SK-N-SH treated with all-trans-retinoic acid at 6 μM for 48 hours (cell line): ENCODE results near the gene CAPRIN2.

Source experiments
- ATAC-seq: fragments of 200-7000 bp; cut with Tn5 transposase; 3 replicates; pipeline ENCODE4 v1.9.1; 2020; ENCODE audit warnings: mild to moderate bottlenecking, moderate library complexity
- ARNTL ChIP-seq: fragments of 450-650 bp; formaldehyde crosslinking; IDR thresholded peaks from 2 replicates; pipeline ENCODE4 v1.5.0; 2020; ENCODE audit warnings: low read depth, mild to moderate bottlenecking, moderate library complexity, borderline replicate concordance
- BACH2 ChIP-seq: fragments of 250-450 bp; sonication (Bioruptor Pico); IDR thresholded peaks from 2 replicates; pipeline ENCODE4 v1.9.0; 2021; ENCODE audit warnings: mild to moderate bottlenecking, borderline replicate concordance
- CREB5 ChIP-seq: fragments of 250-450 bp; sonication (Bioruptor Pico); IDR thresholded peaks from 2 replicates; pipeline ENCODE4 v1.5.1; 2020; ENCODE audit warnings: low read depth, mild to moderate bottlenecking, moderate library complexity
- CSDC2 ChIP-seq: fragments of 250-450 bp; sonication (Bioruptor Pico); IDR thresholded peaks from 2 replicates; pipeline ENCODE4 v1.5.0; 2020; ENCODE audit warnings: mild to moderate bottlenecking, moderate library complexity
- CSRNP3 ChIP-seq: fragments of 250-450 bp; sonication (Bioruptor Pico); IDR thresholded peaks from 2 replicates; pipeline ENCODE4 v1.5.1; 2021; ENCODE audit warnings: mild to moderate bottlenecking, moderate library complexity
- GLIS3 ChIP-seq: fragments of 250-450 bp; sonication (Bioruptor Pico); IDR thresholded peaks from 2 replicates; pipeline ENCODE4 v1.5.0; 2020; ENCODE audit warnings: mild to moderate bottlenecking, moderate library complexity
- ISL1 ChIP-seq: fragments of 250-450 bp; sonication (Bioruptor Pico); IDR thresholded peaks from 2 replicates; pipeline ENCODE4 v2.1.2; 2022; ENCODE audit warnings: mild to moderate bottlenecking, moderate library complexity
- OSR1 ChIP-seq: fragments of 250-450 bp; sonication (Bioruptor Pico); IDR thresholded peaks from 2 replicates; pipeline ENCODE4 v1.8.0; 2022; ENCODE audit warnings: moderate library complexity, mild to moderate bottlenecking, inconsistent platforms
- PATZ1 ChIP-seq: fragments of 250-450 bp; sonication (Bioruptor Pico); IDR thresholded peaks from 2 replicates; pipeline ENCODE4 v1.8.0; 2020; ENCODE audit warnings: mild to moderate bottlenecking, moderate library complexity, borderline replicate concordance
- POU6F1 ChIP-seq: fragments of 250-450 bp; sonication (Bioruptor Pico); IDR thresholded peaks from 2 replicates; pipeline ENCODE4 v1.8.0; 2021; ENCODE audit warnings: low read depth, mild to moderate bottlenecking, moderate library complexity, borderline replicate concordance
- RARB ChIP-seq: fragments of 250-450 bp; sonication (Bioruptor Pico); IDR thresholded peaks from 2 replicates; pipeline ENCODE4 v1.8.0; 2021; ENCODE audit warnings: mild to moderate bottlenecking, moderate library complexity
- SNAI2 ChIP-seq: fragments of 250-450 bp; sonication (Bioruptor Pico); IDR thresholded peaks from 2 replicates; pipeline ENCODE4 v1.5.0; 2020; ENCODE audit warnings: mild to moderate bottlenecking, moderate library complexity
- TCF4 ChIP-seq: fragments of 250-450 bp; sonication (Bioruptor Pico); IDR thresholded peaks from 2 replicates; pipeline ENCODE4 v1.8.0; 2021; ENCODE audit warnings: mild to moderate bottlenecking, moderate library complexity, borderline replicate concordance
- TSHZ2 ChIP-seq: fragments of 250-450 bp; sonication (Bioruptor Pico); IDR thresholded peaks from 2 replicates; pipeline ENCODE4 v1.5.0; 2020; ENCODE audit warnings: mild to moderate bottlenecking, moderate library complexity
- ZC3H10 ChIP-seq: fragments of 250-450 bp; sonication (Bioruptor Pico); IDR thresholded peaks from 2 replicates; pipeline ENCODE4 v1.5.1; 2021; ENCODE audit warnings: mild to moderate bottlenecking, moderate library complexity
- ZFP3 ChIP-seq: fragments of 250-450 bp; sonication (Bioruptor Pico); IDR thresholded peaks from 2 replicates; pipeline ENCODE4 v1.5.0; 2020; ENCODE audit warnings: mild to moderate bottlenecking, moderate library complexity
- ZFP30 ChIP-seq: fragments of 450-650 bp; formaldehyde crosslinking; IDR thresholded peaks from 2 replicates; pipeline ENCODE4 v1.5.0; 2022; ENCODE audit warnings: mild to moderate bottlenecking, moderate library complexity
- ZNF565 ChIP-seq: fragments of 450-650 bp; formaldehyde crosslinking; conservative IDR thresholded peaks from 2 replicates; pipeline ENCODE4 v1.5.0; 2020; ENCODE audit warnings: low read depth, mild to moderate bottlenecking, moderate library complexity
- ZNF70 ChIP-seq: fragments of 450-650 bp; formaldehyde crosslinking; IDR thresholded peaks from 2 replicates; pipeline ENCODE4 v1.5.0; 2020; ENCODE audit warnings: mild to moderate bottlenecking, moderate library complexity
- ZNF8 ChIP-seq: fragments of 450-650 bp; formaldehyde crosslinking; IDR thresholded peaks from 2 replicates; pipeline ENCODE4 v1.5.0; 2020; ENCODE audit warnings: mild to moderate bottlenecking, moderate library complexity

CAPRIN2 gene

GRCh38 chr12:30692470-30692869 is 62.3 kb downstream of the CAPRIN2 start:
- TF ChIP-seq ZNF70 (CRISPR knock-in tag) = no peak
- TF ChIP-seq RARB = no peak
- no peak for ATAC-seq

GRCh38 chr12:30691122-30691879 is 63.5 kb downstream of the CAPRIN2 start:
- peak; percentile 83 for ATAC-seq
- 0 out of 2 replicates have a peak, but pooled peaks have one; percentile 10 for TF ChIP-seq TCF4 (CRISPR knock-in tag)
- TF ChIP-seq CREB5 (CRISPR knock-in tag) = no peak
- TF ChIP-seq OSR1 (CRISPR knock-in tag) = no peak

- no peak for TF ChIP-seq TCF4 (CRISPR knock-in tag)
- TF ChIP-seq PATZ1 (CRISPR knock-in tag) = no peak
- TF ChIP-seq POU6F1 (CRISPR knock-in tag) = no peak
- TF ChIP-seq OSR1 (CRISPR knock-in tag) = no peak
- TF ChIP-seq ZFP3 (CRISPR knock-in tag) = no peak
- TF ChIP-seq CSDC2 (CRISPR knock-in tag) = no peak
- TF ChIP-seq BACH2 = no peak
- no peak for TF ChIP-seq ZNF8 (CRISPR knock-in tag)
- no peak for TF ChIP-seq ZC3H10
- TF ChIP-seq ARNTL (CRISPR knock-in tag) = no peak
- no peak for TF ChIP-seq ISL1
- no peak for TF ChIP-seq CSRNP3 (CRISPR knock-in tag)
- TF ChIP-seq GLIS3 = no peak
- TF ChIP-seq, all 23 proteins: peak for 0
- no peak for ATAC-seq
These were observed 67.3 kb downstream of the CAPRIN2 start for GRCh38 chr12:30687265-30687986.

GRCh38 chr12:30679241-30679640 is 75.5 kb downstream of the CAPRIN2 start:
- ATAC-seq = no peak
- no peak for TF ChIP-seq ZNF565 (CRISPR knock-in tag)
- no peak for TF ChIP-seq ZNF70 (CRISPR knock-in tag)
- TF ChIP-seq ISL1 = no peak
- TF ChIP-seq TSHZ2 (CRISPR knock-in tag) = no peak
- TF ChIP-seq CSDC2 (CRISPR knock-in tag) = no peak
- no peak for TF ChIP-seq ZFP3 (CRISPR knock-in tag)
- TF ChIP-seq PATZ1 (CRISPR knock-in tag) = no peak
- TF ChIP-seq SNAI2 = no peak
- no peak for TF ChIP-seq TCF4 (CRISPR knock-in tag)
- TF ChIP-seq GLIS3 = no peak
- TF ChIP-seq ZNF8 (CRISPR knock-in tag) = no peak
- no peak for TF ChIP-seq BACH2
- no peak for TF ChIP-seq ARNTL (CRISPR knock-in tag)
- no peak for TF ChIP-seq ZFP30 (CRISPR knock-in tag)
